Spinal cord (tissue), 10 donors: ENCODE measurements around the gene BTG4. TPM values are rescaled to one million over a fixed set of nuclear protein-coding genes. Genes with fewer than 3 reads are reported as not detected.

Experiments
- DNase-seq, 6 donors: peaks; one replicate each; pipeline versions ENCODE4 v3.0.0 to v3.0.0-alpha.2; 2013 to 2015; ENCODE audit warnings: low spot score in 6 of 6, low read depth in 4 of 6
- H3K27ac ChIP-seq: one replicate; pipeline ENCODE4 v1.5.1; 2013; ENCODE audit warnings: low read depth, low read length, control low read depth
- H3K27me3 ChIP-seq: one replicate; pipeline ENCODE4 v1.6.1; 2013; ENCODE audit warnings: low read length; ENCODE audit not compliant: control insufficient read depth, insufficient read depth
- H3K36me3 ChIP-seq: one replicate; pipeline ENCODE4 v1.6.1; 2013; ENCODE audit warnings: low read length; ENCODE audit not compliant: control insufficient read depth, insufficient read depth
- H3K4me1 ChIP-seq: one replicate; pipeline ENCODE4 v1.6.1; 2013; ENCODE audit warnings: low read length; ENCODE audit not compliant: control insufficient read depth, insufficient read depth
- H3K4me3 ChIP-seq: one replicate; pipeline ENCODE4 v1.5.1; 2013; ENCODE audit warnings: low read depth, low read length, control low read depth
- H3K9me3 ChIP-seq: one replicate; pipeline ENCODE4 v1.6.1; 2013; ENCODE audit warnings: low read length; ENCODE audit not compliant: control insufficient read depth, insufficient read depth
- WGBS: methylation state at CpG from one replicate; pipeline ENCODE4 v1.1.5; 2013; ENCODE audit warnings: missing lambda C conversion rate; ENCODE audit not compliant: insufficient coverage; 5-methylcytosine and 5-hydroxymethylcytosine counted together
- polyA plus RNA-seq, 2 donors: library from polyadenylated mRNA; unstranded; fragments of 120-200 nt; gene quantifications; one replicate each; pipeline ENCODE4 v1.2.1, GENCODE V29; 2013; ENCODE audit not compliant: insufficient read length in 2 of 2
- total RNA-seq, 2 donors: library from RNA; depleted of rRNA in 1 of 2; stranded (reverse); fragments of 120-200 nt in 1 of 2; fragments of >200 nt in 1 of 2; gene quantifications; one replicate each; pipeline versions ENCODE4 v1.2.3 to v1.2.4, GENCODE V29; 2013 to 2014
- donor health status: healthy.

The BTG4 gene
- total and polyA plus RNA-seq, 4 donors = 0.39 TPM; not detected in 3

DNA sequence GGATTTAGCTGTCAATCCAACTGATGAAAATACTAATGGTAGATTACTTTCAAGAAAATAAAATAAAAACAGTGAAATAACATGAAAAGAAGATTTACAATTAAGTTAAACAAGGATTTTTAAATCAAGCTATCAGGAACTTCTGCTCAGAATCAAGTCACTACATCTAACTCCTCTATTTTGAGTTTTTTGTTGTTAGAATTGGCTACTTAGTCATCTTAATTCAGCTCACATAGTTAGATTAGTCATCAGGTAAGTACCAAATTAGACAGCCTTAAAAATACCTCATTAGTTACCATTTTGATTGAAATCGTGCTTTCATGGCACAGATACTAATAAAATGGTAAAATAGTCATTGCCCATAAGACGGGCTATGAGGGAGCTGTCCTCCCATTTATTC lies 35.8 kb downstream of the BTG4 start:
- Histone ChIP-seq H3K36me3 (no peaks in the 10 kb centered on the region), H3K4me3 (no peak overlapping the region), H3K27me3 (no peaks in the 10 kb centered on the region), H3K27ac (no peak overlapping the region), H3K9me3 (no peaks in the 10 kb centered on the region), H3K4me1 (no peaks in the 10 kb centered on the region)
- DNase-seq = no peak
- WGBS = no CpG with 5 or more reads among the region's 2 CpGs

DNA sequence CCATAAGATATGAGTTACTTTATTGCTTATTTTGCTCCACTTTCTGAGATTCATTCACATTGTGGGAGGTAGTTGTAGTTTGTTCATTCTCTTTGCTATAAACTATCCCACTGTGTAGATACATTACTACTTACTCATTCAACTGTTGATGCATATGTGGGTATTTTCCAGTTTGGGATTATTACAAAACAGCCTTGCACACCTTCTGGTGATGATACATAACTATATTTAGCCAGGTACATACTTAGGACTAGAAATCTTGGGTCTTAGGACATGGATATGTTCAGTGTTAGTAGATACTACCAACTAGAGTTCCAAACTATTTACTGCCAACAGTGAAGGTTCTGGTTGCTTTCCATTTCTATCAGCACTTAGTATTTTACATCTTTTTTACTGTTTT lies 37.8 kb downstream of the BTG4 start:
- no peak overlapping the region for H3K4me3 ChIP-seq
- no peaks in the 10 kb centered on the region for H3K36me3 ChIP-seq
- H3K4me1 ChIP-seq = no peaks in the 10 kb centered on the region
- no peaks in the 10 kb centered on the region for H3K27me3 ChIP-seq
- no peak for DNase-seq
- no peaks in the 10 kb centered on the region for H3K9me3 ChIP-seq
- H3K27ac ChIP-seq = no peak overlapping the region

DNA sequence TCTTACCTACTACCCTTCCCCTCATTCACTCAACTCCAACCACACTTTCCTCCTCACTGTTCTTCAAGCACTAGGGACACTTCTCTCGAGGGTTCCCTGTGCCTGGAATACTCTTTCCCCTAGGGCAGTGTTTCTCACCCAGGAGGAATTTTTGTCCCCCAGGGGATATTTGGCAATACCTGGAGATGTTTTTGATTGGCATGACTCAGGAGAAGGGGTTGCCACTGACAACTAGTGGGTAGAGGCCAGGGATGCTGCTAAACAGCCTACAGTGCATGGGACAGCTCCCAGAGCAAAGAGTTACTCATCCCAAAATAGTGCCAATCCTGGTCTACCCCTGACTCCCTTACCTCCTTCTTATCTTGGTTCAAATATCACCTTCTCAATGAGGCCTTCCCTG lies 40.0 kb downstream of the BTG4 start:
- Histone ChIP-seq H3K9me3 (no peaks in the 10 kb centered on the region), H3K4me1 (no peaks in the 10 kb centered on the region), H3K27ac (no peak overlapping the region), H3K4me3 (no peak overlapping the region), H3K27me3 (no peaks in the 10 kb centered on the region), H3K36me3 (no peaks in the 10 kb centered on the region)
- no peak for DNase-seq
- WGBS = no CpG with 5 or more reads among the region's 1 CpG

DNA sequence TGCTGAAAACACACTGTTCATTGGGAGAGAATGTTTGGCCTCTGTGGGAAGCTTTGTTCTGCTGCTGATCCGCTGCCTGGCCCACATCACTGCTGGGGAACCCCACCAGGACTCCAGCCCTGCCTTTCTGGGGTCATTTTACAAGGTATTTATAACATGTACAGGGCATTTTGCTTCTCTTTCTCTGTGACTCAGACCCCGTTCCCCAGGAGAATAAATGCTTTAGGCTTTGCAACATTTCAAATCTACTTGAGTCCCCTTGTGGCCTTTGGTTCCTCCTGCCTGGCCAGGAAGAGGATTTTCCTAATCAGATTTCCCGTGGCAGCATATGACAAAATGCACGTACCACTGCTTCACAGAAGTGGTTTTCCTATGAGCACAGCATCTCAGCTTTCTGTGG lies 43.0 kb downstream of the BTG4 start:
- peak in 1 of 6 donors; percentile 10 for DNase-seq
- Histone ChIP-seq H3K4me1 (no peaks in the 10 kb centered on the region), H3K4me3 (no peak overlapping the region), H3K36me3 (no peaks in the 10 kb centered on the region), H3K27ac (no peak overlapping the region), H3K9me3 (no peaks in the 10 kb centered on the region), H3K27me3 (no peaks in the 10 kb centered on the region)
- WGBS = 60% methylated on average over 1 of the region's 4 CpGs

DNA sequence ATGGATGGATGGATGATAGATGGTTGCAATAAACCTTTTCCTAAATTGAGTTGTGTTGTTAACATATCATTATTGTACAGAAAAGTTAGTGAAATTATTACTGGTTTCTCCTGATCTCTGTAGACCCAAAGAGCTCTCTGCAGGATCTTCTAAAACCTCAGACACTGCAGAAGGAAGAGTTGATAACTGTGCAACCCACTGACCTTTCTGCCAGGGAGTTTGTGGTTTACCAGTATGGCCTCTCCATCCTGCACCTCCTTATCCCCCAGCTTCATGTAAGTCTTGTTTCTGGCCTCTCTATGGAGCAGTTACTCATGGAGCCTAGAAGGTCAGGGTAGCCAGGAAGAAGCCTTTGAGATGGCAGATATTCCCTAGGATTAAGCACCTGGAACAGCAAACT lies 45.6 kb downstream of the BTG4 start:
- DNase-seq = no peak
- Histone ChIP-seq H3K4me1 (no peaks in the 10 kb centered on the region), H3K27ac (no peak overlapping the region), H3K27me3 (no peaks in the 10 kb centered on the region), H3K4me3 (no peak overlapping the region), H3K9me3 (no peaks in the 10 kb centered on the region), H3K36me3 (no peaks in the 10 kb centered on the region)

DNA sequence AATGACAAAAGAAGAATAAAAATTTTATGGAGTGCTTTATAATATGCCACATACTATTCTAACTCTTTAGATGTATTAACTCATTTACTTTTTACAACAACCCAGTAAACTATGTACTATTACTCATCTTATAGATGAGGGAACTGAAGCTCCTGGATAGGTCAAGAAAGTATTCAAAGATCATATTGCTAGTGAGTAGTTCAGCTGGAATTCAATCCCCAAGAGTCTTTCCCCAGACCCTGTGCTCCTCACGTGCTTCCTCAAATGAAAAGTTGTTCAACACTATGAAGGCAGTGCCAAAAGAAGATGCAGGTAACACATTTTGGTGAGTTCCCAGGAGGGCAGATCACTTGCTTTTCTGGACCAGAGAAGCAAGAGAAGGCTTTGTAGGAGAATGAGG lies 46.8 kb downstream of the BTG4 start:
- Histone ChIP-seq H3K9me3 (no peaks in the 10 kb centered on the region), H3K4me1 (no peaks in the 10 kb centered on the region), H3K4me3 (no peak overlapping the region), H3K36me3 (no peaks in the 10 kb centered on the region), H3K27ac (no peak overlapping the region), H3K27me3 (no peaks in the 10 kb centered on the region)
- DNase-seq = no peak
- WGBS = no CpG with 5 or more reads among the region's 1 CpG

DNA sequence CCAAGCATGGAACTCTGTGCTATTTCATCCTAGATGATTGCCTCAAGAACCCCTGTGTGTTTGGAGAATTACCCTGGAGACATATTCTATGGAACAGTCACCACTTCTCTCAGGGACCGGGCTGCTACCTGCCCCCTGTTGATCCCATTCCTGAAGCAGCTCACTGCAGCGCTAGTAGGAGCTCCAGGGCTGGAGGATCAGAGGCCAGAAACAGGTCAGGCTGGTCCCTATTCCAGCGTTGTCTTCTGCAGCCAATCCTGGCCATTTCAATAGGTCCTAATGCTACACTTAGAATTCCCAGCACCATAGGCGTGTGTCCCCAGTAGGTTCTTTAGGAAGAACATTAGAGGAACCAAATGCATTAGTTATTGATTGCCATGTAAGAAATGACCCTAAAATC lies 48.9 kb downstream of the BTG4 start:
- Histone ChIP-seq H3K4me3 (no peak overlapping the region), H3K27me3 (no peaks in the 10 kb centered on the region), H3K27ac (no peak overlapping the region), H3K4me1 (no peaks in the 10 kb centered on the region), H3K9me3 (no peaks in the 10 kb centered on the region), H3K36me3 (no peaks in the 10 kb centered on the region)
- DNase-seq = no peak
- 100% methylated on average over 4 of the region's 4 CpGs for WGBS

DNA sequence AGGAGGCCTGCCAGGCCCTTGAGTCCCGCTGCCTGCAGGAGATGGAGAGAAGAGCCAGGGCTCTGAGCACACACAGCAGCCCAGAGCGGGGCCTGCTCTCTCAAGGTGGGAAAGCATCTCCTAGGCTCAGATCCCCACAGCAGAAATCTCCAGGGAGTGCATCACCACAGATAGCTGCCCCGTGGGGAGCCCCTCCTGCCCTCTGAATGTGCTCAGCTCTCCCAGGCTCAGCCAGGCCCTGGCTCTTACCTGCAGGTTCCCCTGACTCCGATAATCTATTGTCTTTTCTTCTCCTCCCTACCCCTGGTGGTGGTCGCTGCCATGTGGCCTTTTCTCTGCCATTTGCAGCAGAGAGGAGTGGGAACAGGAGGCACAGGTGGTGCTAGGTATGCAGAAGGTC lies 49.9 kb downstream of the BTG4 start:
- DNase-seq = no peak

DNA sequence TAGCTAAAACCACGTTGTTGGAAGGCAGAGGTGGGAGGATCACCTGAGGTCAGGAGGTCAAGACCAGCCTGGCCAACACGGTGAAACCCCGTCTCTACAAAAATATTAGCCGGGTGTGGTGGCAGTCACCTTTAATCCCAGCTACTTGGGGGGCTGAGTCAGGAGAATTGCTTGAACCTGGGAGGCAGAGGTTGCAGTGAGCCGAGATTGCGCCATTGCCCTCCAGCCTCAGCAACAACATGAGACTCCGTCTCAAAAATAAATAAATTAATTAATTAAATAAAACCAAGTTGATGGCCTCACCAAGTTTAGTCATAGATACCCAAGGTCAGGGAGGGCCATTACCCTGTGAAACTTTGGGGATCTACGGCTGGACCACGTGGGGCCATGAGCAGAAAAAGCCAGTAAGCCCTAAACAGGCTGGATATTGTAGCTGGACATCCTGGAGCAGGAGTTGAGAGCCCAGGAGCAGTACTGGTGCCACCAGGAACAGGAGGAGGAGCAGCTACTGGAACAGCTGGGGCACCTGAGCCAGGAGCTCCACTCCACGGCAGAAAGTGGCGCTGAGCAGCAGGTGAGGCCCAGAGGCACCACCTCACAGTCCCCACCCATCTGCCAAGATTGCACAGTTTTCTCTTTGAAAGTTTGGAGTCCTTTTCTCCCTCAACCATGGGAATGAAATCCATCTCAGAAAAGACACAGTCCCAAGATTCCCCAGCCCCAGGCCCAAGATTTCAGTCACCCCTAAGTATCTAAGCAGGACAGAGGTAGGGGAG lies 50.5 kb downstream of the BTG4 start:
- WGBS = 87% methylated on average over 8 of the region's 11 CpGs
- H3K36me3 ChIP-seq = no peaks in the 10 kb centered on the region

More for the DNA sequence above, 49.9 kb downstream of the BTG4 start:
- H3K27ac ChIP-seq = no peak overlapping the region
- no peaks in the 10 kb centered on the region for H3K9me3 ChIP-seq
- no peaks in the 10 kb centered on the region for H3K4me1 ChIP-seq
- 91% methylated on average over 4 of the region's 5 CpGs for WGBS
- H3K27me3 ChIP-seq = no peaks in the 10 kb centered on the region
- H3K36me3 ChIP-seq = no peaks in the 10 kb centered on the region
- H3K4me3 ChIP-seq = no peak overlapping the region

DNA sequence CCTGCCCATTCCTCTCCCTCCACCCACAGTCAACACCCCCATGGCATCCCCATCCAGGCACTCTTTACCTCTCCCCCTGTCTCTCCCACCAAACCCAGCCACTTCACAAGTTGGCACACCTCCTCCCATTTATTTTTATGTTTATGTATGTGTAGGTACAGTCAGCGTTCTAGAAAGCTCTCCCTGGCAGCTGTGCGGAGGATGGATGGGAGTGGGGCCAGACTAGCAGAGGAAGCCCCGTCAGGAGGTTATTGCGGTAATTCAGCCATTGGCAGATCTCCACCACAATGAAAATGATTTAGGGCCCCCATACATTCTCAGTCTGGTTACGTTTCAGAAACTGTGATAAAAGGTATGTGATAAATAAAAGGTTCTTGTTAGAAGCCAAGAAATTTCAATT lies 51.3 kb downstream of the BTG4 start:
- no peaks in the 10 kb centered on the region for H3K36me3 ChIP-seq
- 83% methylated on average over 1 of the region's 5 CpGs for WGBS
- no peak overlapping the region for H3K27ac ChIP-seq
- H3K4me3 ChIP-seq = no peak overlapping the region
- no peaks in the 10 kb centered on the region for H3K4me1 ChIP-seq
- peak in 2 of 6 donors; percentile 12 to 86 for DNase-seq
- no peaks in the 10 kb centered on the region for H3K9me3 ChIP-seq
- H3K27me3 ChIP-seq = no peaks in the 10 kb centered on the region

More for the DNA sequence above, 50.5 kb downstream of the BTG4 start:
- Histone ChIP-seq H3K27me3 (no peaks in the 10 kb centered on the region), H3K27ac (no peak overlapping the region), H3K4me1 (no peaks in the 10 kb centered on the region), H3K4me3 (no peak overlapping the region), H3K9me3 (no peaks in the 10 kb centered on the region)
- DNase-seq = no peak
